PC-3 (cell line): ENCODE results near the gene DNAL1. TPM values are rescaled to one million over a fixed set of nuclear protein-coding genes. Genes with fewer than 3 reads are reported as not detected.

Experiments
- ATAC-seq: fragments of 200-7000 bp; cut with Tn5 transposase; 2 replicates; pipeline ENCODE4 v1.9.1; 2020; ENCODE audit warnings: mild to moderate bottlenecking, moderate library complexity
- BruUV-seq: library from RNA; stranded (reverse); fragments of 400-500 nt; replicated peaks from 2 replicates; lab custom pipeline; 2021; lab: Mats Ljungman, UMichigan
- CTCF ChIA-PET: fragments of 300-600 bp; sonication (Branson Sonifier 250); formaldehyde crosslinking; loops from one replicate; lab custom pipeline; 2022; ENCODE audit warnings: antibody characterized with exemption; lab: Charles Lee
- POLR2A ChIA-PET: fragments of 300-600 bp; sonication (Branson Sonifier 250); formaldehyde crosslinking; loops from one replicate; lab custom pipeline; 2022; ENCODE audit warnings: antibody characterized with exemption; ENCODE audit not compliant: unreplicated experiment; lab: Charles Lee
- DNase-seq: peaks from one replicate; pipeline ENCODE4 v3.0.0-alpha.2; 2015
- H2AFZ ChIP-seq: fragments of 300-600 bp; sonication (generic); 2 replicates; pipeline ENCODE4 v1.6.0; 2016; ENCODE audit warnings: antibody characterized with exemption, low read length
- H3F3A ChIP-seq: fragments of 300-600 bp; sonication (generic); one replicate; pipeline ENCODE4 v1.6.0; 2017; ENCODE audit warnings: antibody characterized with exemption, low read length, control low read depth, mild to moderate bottlenecking; ENCODE audit not compliant: unreplicated experiment
- H3K27ac ChIP-seq: fragments of 300-600 bp; sonication (generic); 2 replicates; pipeline ENCODE4 v1.5.1; 2016; ENCODE audit warnings: mild to moderate bottlenecking, low read length
- H3K27me3 ChIP-seq: fragments of 300-600 bp; sonication (generic); 2 replicates; pipeline ENCODE4 v1.6.1; 2016; ENCODE audit warnings: low read length, mixed read lengths
- H3K36me3 ChIP-seq: fragments of 300-600 bp; sonication (generic); 2 replicates; pipeline ENCODE4 v1.6.1; 2016; ENCODE audit warnings: low read depth, mixed run types, low read length, mixed read lengths
- H3K4me1 ChIP-seq: fragments of 300-600 bp; sonication (generic); 2 replicates; pipeline ENCODE4 v1.5.1; 2016; ENCODE audit warnings: low read length; ENCODE audit not compliant: insufficient read depth
- H3K4me2 ChIP-seq: fragments of 300-600 bp; sonication (generic); 2 replicates; pipeline ENCODE4 v1.6.0; 2016; ENCODE audit warnings: low read length
- H3K4me3 ChIP-seq: fragments of 300-600 bp; sonication (generic); 2 replicates; pipeline ENCODE4 v1.5.1; 2016; ENCODE audit warnings: mild to moderate bottlenecking, low read length, mixed read lengths
- H3K79me2 ChIP-seq: fragments of 300-600 bp; sonication (generic); 2 replicates; pipeline ENCODE4 v1.6.1; 2017; ENCODE audit warnings: low read length, mixed read lengths
- H3K9ac ChIP-seq: fragments of 300-600 bp; sonication (generic); 2 replicates; pipeline ENCODE4 v1.6.0; 2016; ENCODE audit warnings: mild to moderate bottlenecking, low read length
- H3K9me2 ChIP-seq: fragments of 300-600 bp; sonication (generic); replicated peaks from 2 replicates; pipeline ENCODE4 v1.6.1; 2016; ENCODE audit warnings: mixed run types, low read length, mixed read lengths
- H3K9me3 ChIP-seq: fragments of 300-600 bp; sonication (generic); 2 replicates; pipeline ENCODE4 v1.6.1; 2016; ENCODE audit warnings: low read length, mixed read lengths
- H4K20me1 ChIP-seq: fragments of 300-600 bp; sonication (generic); 2 replicates; pipeline ENCODE4 v1.6.1; 2016; ENCODE audit warnings: low read length, mixed read lengths
- CTCF ChIP-seq: fragments of 300-600 bp; sonication (generic); conservative IDR thresholded peaks from 2 replicates; pipeline ENCODE4 v1.5.1; 2017; ENCODE audit warnings: antibody characterized with exemption, low read depth, mild to moderate bottlenecking, low read length
- EZH2 ChIP-seq: fragments of 300-600 bp; sonication (generic); IDR thresholded peaks from one replicate; pipeline ENCODE4 v1.6.1; 2017; ENCODE audit warnings: antibody characterized with exemption, mild to moderate bottlenecking, low read length; ENCODE audit not compliant: unreplicated experiment
- EZH2phosphoT487 ChIP-seq: fragments of 300-600 bp; sonication (generic); IDR thresholded peaks from 2 replicates; pipeline ENCODE4 v1.6.1; 2018; ENCODE audit warnings: mild to moderate bottlenecking, antibody characterized with exemption, low read length, borderline replicate concordance
- intact Hi-C: fragments of 100-400 bp; cut with micrococcal nuclease; formaldehyde crosslinking; loops from 2 replicates; pipeline ENCODE4 v1.9.0; 2023
- total RNA-seq: library from RNA; depleted of rRNA; stranded (reverse); fragments of >200 nt; gene quantifications from 2 replicates; pipeline ENCODE4 v1.2.3, GENCODE V29; 2014

Gene DNAL1
- total RNA-seq, 1 experiment from 2014 or later = 2.6 TPM

- ATAC-seq = no peak
- no peak for DNase-seq
- Histone ChIP-seq H3K4me1 (peaks cover 19% of the 10 kb centered on the region), H3K79me2 (no peaks in the 10 kb centered on the region), H2AFZ (no peak overlapping the region), H3K9ac (no peak overlapping the region), H3K4me3 (no peak overlapping the region), H3K27ac (no peak overlapping the region), H3K9me2 (no peaks in the 10 kb centered on the region), H3K9me3 (no peaks in the 10 kb centered on the region), H3K36me3 (no peaks in the 10 kb centered on the region), H4K20me1 (no peaks in the 10 kb centered on the region), H3K27me3 (no peaks in the 10 kb centered on the region), H3K4me2 (no peak overlapping the region), H3F3A (no peaks in the 10 kb centered on the region)
- intact Hi-C loops = loop anchor here (10.0 kb wide), 1 partner anchor 343 kb away; no protein-coding TSS in a partner anchor
- ChIA-PET POLR2A (no interaction called here), CTCF (interaction anchor here (0.7 kb wide), 1 partner anchor 113 kb away, joined by 5 read pairs; no protein-coding TSS in a partner anchor)
- no TSS peak for BruUV-seq
- TF ChIP-seq EZH2phosphoT487 (no peak), EZH2 (no peak), CTCF (no peak)
Measured at GRCh38 chr14:73637830-73638229, 7.0 kb upstream of the DNAL1 start.

- Histone ChIP-seq H4K20me1 (no peaks in the 10 kb centered on the region), H3K4me2 (no peak overlapping the region), H3K79me2 (peaks cover 8% of the 10 kb centered on the region; the same call in 1 of the 2 replicates), H3K27ac (no peak overlapping the region), H3K4me3 (no peak overlapping the region), H3K9me2 (no peaks in the 10 kb centered on the region), H3K9me3 (no peaks in the 10 kb centered on the region), H3K36me3 (no peaks in the 10 kb centered on the region), H3F3A (no peaks in the 10 kb centered on the region), H2AFZ (no peak overlapping the region), H3K27me3 (no peaks in the 10 kb centered on the region), H3K9ac (no peak overlapping the region), H3K4me1 (peaks cover 24% of the 10 kb centered on the region)
- DNase-seq (no peak), ATAC-seq (no peak)
- POLR2A ChIA-PET = no interaction called here
- TF ChIP-seq CTCF = no peak
- TF ChIP-seq EZH2 = no peak
- no peak for TF ChIP-seq EZH2phosphoT487
- CTCF ChIA-PET = no interaction called here
- intact Hi-C loops = no loop called here
- BruUV-seq = no TSS peak
Measured at GRCh38 chr14:73640796-73641365, 3.9 kb upstream of the DNAL1 start.

- no peak for TF ChIP-seq EZH2phosphoT487
- TF ChIP-seq EZH2 = no peak
- no peak for TF ChIP-seq CTCF
- BruUV-seq = TSS peak; percentile 67
- Histone ChIP-seq H4K20me1 (no peaks in the 10 kb centered on the region), H3K4me1 (peaks cover 13% of the 10 kb centered on the region), H3K27ac (no peak overlapping the region), H3K9me3 (no peaks in the 10 kb centered on the region), H3K36me3 (no peaks in the 10 kb centered on the region), H3F3A (no peaks in the 10 kb centered on the region), H3K4me2 (peak overlapping the region; percentile 87), H3K4me3 (peak overlapping the region; percentile 84), H3K79me2 (peaks cover 8% of the 10 kb centered on the region; the same call in 1 of the 2 replicates), H3K27me3 (no peaks in the 10 kb centered on the region), H3K9me2 (no peaks in the 10 kb centered on the region), H3K9ac (peak overlapping the region; percentile 76), H2AFZ (peak overlapping the region; percentile 95)
- POLR2A ChIA-PET = no interaction called here
- intact Hi-C loops = no loop called here
- DNase-seq = no peak
- ATAC-seq = peak; percentile 14; the same call in 1 of the 2 replicates
- CTCF ChIA-PET = no interaction called here
Measured at GRCh38 chr14:73645248-73645610, 443 bp downstream of the DNAL1 start.
